Posterior vena cava (tissue), 2 donors: ENCODE results near the gene CD38. TPM values are rescaled to one million over a fixed set of nuclear protein-coding genes. Genes with fewer than 3 reads are reported as not detected.

Source experiments
- DNase-seq: peaks from one replicate; pipeline ENCODE4 v3.0.0-alpha.2; 2020; ENCODE audit warnings: low spot score
- intact Hi-C, 2 donors: fragments of 100-400 bp; cut with DNase I; formaldehyde crosslinking; loops; one replicate each; pipeline versions ENCODE4 v1.14.1 to v1.14.2; 2022 to 2023
- total RNA-seq, 2 donors: library from RNA; stranded (reverse); fragmentation: NEBNext Ultra II Directional; extraction: Animal tissue kit (Norgen Biotek cat#: 25700); gene quantifications; one replicate each; pipeline ENCODE4 v1.2.1, GENCODE V29; 2021
- donor health status: DM: yes; HTN: yes; CAD: no.
- donor health status: DM: yes; HTN: yes; CAD: no.

CD38 gene
- total RNA-seq, 2 donors from 2014 or later: 12.1 to 16.1 TPM

DNA sequence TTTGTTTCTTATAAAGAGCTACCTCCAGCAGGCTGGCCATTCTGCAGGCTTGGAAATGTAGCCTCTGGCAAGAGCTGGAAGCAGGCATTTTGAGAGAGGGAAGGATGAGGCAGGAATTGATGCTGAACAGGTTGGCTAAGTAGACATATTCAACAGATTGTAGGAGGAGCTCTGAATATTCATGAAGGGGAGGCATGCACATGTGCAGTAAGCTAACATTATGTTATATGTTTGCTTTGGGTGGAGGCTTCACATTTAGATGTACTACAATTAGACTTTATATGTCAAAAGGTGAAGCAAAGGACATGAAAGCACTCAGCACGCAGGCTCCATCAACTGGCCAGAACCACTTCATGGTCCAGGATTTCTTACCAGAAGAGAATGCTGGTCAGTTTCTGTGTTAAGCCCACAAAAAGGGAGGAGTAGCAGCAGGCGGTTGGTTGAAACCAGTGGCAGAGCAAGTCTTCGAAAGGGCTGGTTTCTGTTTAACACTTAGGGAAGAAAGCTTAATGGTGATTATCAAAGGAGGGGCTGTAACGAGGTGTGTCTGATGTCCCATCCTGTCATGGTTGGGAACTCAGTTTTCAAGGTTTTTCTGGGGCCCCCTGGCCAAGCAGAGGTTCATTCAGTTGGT, 105.6 kb downstream of the CD38 start:
- DNase-seq: no peak
- intact Hi-C loops: loop anchor here (2.0 to 10.0 kb wide), 4 partner anchors 71 to 119 kb away; no protein-coding TSS in a partner anchor

DNA sequence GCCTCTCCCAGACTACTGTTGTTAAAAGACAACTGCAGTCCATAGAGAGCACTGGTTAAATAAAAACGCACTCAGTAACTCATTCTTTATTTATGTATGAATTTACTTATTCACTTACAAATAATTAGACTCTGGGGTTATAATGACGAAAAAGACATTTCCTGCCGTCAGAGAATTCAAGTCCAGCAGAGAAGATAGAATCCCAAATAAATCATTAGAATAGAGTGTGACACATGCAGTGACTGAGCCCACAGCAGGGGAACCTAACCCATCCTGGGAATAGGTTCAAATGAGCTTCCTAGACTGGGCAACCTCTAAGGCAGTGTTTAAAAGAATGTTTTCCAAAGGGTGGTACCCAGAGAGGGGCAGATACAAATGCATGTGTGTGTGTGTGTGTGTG, 106.5 kb downstream of the CD38 start:
- intact Hi-C loops: loop anchor here (5.0 to 10.0 kb wide), 3 partner anchors 70 to 118 kb away; no protein-coding TSS in a partner anchor
- no peak for DNase-seq

- intact Hi-C loops: loop anchor here (10.0 kb wide), 2 partner anchors 69 to 81 kb away; no protein-coding TSS in a partner anchor
- no peak for DNase-seq
Observed at GRCh38 chr4:15885422-15885821, 107.3 kb downstream of the CD38 start.

DNA sequence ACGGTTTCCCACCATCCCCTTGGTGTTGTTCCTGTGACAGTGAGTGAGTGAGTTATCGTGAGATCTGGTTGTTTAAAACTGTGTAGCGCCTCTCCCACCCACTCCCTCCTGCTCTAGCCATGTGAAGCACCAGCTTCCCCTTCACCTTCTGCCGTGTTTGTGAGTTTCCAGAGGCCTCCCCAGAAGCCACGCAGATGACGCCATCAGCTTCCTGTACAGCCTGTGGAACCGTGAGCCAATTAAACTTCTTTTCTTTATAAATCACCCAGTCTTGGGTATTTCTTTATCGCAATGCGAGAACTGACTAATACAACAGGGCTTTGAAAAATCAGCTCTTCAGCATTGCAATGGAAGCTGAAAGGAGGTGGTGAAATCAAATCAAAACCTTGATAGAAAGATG, 110.4 kb downstream of the CD38 start:
- intact Hi-C loops: loop anchor here (10.0 kb wide), 2 partner anchors 66 to 84 kb away; no protein-coding TSS in a partner anchor

GRCh38 chr4:15890246-15890829, 112.2 kb downstream of the CD38 start:
- no peak for DNase-seq
- intact Hi-C loops: no loop called here

More for the DNA sequence above, 110.4 kb downstream of the CD38 start:
- DNase-seq: no peak

DNA sequence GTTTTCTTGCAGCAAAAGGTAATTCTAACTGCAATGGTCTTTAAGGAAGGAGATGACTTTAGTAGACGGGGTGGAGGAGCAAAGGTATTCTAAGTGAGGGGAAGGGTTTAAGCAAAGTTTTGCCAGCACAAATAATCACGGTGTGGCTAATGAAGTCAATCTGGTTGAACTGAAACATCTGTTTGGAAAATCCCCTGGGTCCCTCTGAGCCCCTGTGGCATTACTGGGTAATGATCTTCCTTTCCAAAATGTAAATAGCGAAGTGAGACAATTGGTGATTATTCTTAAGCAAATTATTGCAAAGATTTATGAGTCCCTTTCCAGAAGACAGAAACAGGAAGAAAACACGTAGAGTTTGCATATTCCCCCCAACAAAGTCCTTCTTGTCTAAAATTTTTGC, 113.2 kb downstream of the CD38 start:
- intact Hi-C loops: no loop called here

GRCh38 chr4:15893962-15894361, 115.8 kb downstream of the CD38 start:
- no peak for DNase-seq
- intact Hi-C loops: no loop called here

More for the DNA sequence above, 113.2 kb downstream of the CD38 start:
- DNase-seq: no peak

GRCh38 chr4:15894393-15894792, 116.3 kb downstream of the CD38 start:
- no peak for DNase-seq

GRCh38 chr4:15894921-15895916, 117.1 kb downstream of the CD38 start:
- DNase-seq: no peak
- intact Hi-C loops: no loop called here

More at GRCh38 chr4:15894393-15894792, 116.3 kb downstream of the CD38 start:
- intact Hi-C loops: no loop called here

DNA sequence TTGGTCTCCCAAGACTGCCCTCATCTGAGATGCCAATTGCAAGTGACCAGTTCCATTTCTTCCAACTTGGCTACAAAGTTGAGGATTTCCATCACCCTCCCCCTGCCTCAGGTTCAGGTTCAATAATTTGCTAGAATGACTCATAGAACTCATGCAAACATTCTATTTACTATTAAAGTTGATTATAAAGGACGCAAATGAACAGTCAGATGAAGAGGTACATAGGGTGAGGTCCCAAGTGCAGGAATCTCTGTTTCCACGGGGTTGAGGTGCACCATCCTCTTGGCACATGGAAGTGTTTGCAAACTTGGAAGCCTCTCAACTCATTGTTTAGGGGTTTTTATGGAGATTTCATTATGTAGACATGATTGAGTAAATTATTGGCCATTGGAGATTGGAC, 119.4 kb downstream of the CD38 start:
- no peak for DNase-seq
- intact Hi-C loops: no loop called here

DNA sequence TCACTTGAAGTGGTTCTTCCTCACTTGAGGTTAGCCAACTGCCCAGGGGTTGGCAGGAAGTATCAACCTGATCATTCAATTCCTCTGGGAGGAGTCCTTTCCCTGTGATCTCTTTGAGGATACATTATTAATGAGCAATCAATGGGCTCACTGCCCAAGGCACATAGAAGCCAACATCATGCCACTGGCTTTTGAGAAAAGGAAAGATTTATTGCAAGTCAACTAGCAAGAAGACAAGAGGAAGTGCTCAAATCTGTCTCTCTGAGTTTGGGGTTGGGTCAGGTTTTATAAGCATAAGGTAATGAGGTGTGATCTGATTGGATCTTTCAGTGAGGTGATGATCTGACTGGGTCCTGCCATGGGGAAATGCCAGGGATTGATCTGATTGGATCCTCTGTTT, 120.8 kb downstream of the CD38 start:
- intact Hi-C loops: no loop called here

GRCh38 chr4:15899511-15899910, 121.4 kb downstream of the CD38 start:
- intact Hi-C loops: no loop called here
- DNase-seq: no peak

More for the DNA sequence above, 120.8 kb downstream of the CD38 start:
- no peak for DNase-seq

DNA sequence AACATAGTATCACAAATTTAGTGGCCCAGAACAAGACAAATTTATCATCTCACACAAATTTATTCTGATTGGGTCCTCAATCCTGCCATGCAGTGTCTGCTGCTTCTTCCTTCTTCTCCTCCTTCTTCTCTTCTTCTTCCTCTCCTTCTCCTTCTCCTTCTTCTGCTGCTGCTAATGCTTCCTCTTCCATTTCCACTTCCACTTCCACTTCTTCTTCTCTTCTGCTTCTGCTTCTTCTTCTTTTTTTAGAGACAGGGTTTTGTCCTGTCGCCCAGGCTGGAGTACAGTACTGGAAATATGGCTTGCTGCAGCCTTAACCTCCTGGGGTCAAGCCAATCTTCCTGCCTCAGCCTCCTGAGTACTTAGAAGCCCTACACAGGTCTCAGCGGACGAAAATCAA, 122.9 kb downstream of the CD38 start:
- intact Hi-C loops: no loop called here

GRCh38 chr4:15901998-15902397, 123.9 kb downstream of the CD38 start:
- intact Hi-C loops: no loop called here
- DNase-seq: no peak

More for the DNA sequence above, 122.9 kb downstream of the CD38 start:
- DNase-seq: no peak

GRCh38 chr4:15902746-15903145, 124.6 kb downstream of the CD38 start:
- no peak for DNase-seq
- intact Hi-C loops: no loop called here

Other genes starting within 250 kb of the CD38 start
- gene FBXL5, start 123.0 kb upstream of the CD38 start, total RNA-seq: 100 to 1,000 TPM; 104 to 122 TPM
- 10 to 100 TPM; 30.4 to 36.8 TPM for gene FAM200B, start 96.5 kb upstream of the CD38 start, total RNA-seq
- 10 to 100 TPM; 19.3 to 26.2 TPM for gene BST1, start 75.3 kb upstream of the CD38 start, total RNA-seq
- not detected for gene FGFBP1, start 160.4 kb downstream of the CD38 start, total RNA-seq
- gene FGFBP2, start 184.8 kb downstream of the CD38 start, total RNA-seq: 1 to 10 TPM in 1 of 2 donors, under 1 TPM in 1; 0.52 to 1.8 TPM